Measurements from ENCODE around the gene LRMDA. TPM values are rescaled to one million over a fixed set of nuclear protein-coding genes. Genes with fewer than 3 reads are reported as not detected.
A peak's percentile ranks its signal among the peaks of the same experiment; 100 is the strongest.

The LRMDA gene
- polyA plus RNA-seq, 2 of the 4 experiments (the other 2 are of a cell fraction) = 4.6 to 5.2 TPM

- no peaks in the 10 kb centered on the region for H3K9me3 ChIP-seq
- ATAC-seq (no peak), FAIRE-seq (no peak), DNase-seq (ENCODE audit: low read depth in 1 of 2, low spot score in 1 of 2) (no peak)
- H3K4me3 ChIP-seq = no peak overlapping the region
- H3K4me2 ChIP-seq = no peak overlapping the region
- ChIA-PET POLR2A (no interaction called here), CTCF (no interaction called here)
- no peak for TF ChIP-seq CEBPB (IDR thresholded peaks at IDR 0.05)
- TF ChIP-seq ZC3H11A (IDR thresholded peaks at IDR 0.05) = no peak
- TF ChIP-seq ZSCAN20 (CRISPR knock-in tag; IDR thresholded peaks at IDR 0.05) = no peak
- no peak for TF ChIP-seq KDM1A (IDR thresholded peaks at IDR 0.05; ENCODE audit: low read depth)
- no peak for TF ChIP-seq CHD2 (IDR thresholded peaks at IDR 0.05; ENCODE audit: low read length, partially characterized antibody)
- 44% methylated on average over 4 of the region's 4 CpGs for WGBS (ENCODE audit: missing lambda C conversion rate)
- no peak overlapping the region for H3K27ac ChIP-seq
- no peaks in the 10 kb centered on the region for H3K4me1 ChIP-seq
Measured at GRCh38 chr10:76299501-76299900, 868.1 kb downstream of the LRMDA start.

DNA sequence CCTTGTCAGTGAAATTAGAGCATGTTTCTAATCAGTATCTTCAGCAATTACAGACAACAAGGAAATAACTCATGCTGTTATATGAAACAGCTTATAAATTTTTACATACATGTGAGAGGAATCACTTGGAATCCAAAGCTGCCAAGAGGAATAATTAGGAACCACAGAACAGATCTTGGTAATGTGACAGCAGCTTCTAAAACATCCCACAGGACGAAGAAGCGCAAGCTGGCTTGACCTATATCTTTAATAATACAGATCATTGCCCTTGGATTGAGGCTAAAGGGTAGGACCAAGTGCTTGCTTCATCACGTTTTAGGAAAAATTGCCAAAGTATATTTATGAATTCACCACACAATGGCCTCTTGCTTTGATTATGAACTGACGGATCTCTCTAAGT is 869.8 kb downstream of the LRMDA start:
- POLR2A ChIA-PET = no interaction called here
- FAIRE-seq (no peak), ATAC-seq (no peak), DNase-seq (ENCODE audit: low read depth in 1 of 2, low spot score in 1 of 2) (no peak)
- Histone ChIP-seq H3K9me3 (no peaks in the 10 kb centered on the region), H3K4me2 (no peak overlapping the region), H3K4me1 (no peaks in the 10 kb centered on the region), H3K27ac (no peak overlapping the region), H3K4me3 (no peak overlapping the region)
- CTCF ChIA-PET = interaction anchor here (1.0 kb wide), 1 partner anchor 17 kb away, joined by 4 read pairs; no protein-coding TSS in a partner anchor
- WGBS (ENCODE audit: missing lambda C conversion rate) = 65% methylated on average over 4 of the region's 4 CpGs
- no peak for TF ChIP-seq RFX5 (IDR thresholded peaks at IDR 0.05)
- TF ChIP-seq NR3C1 (IDR thresholded peaks at IDR 0.05) = no peak
- TF ChIP-seq, protein P1, sequence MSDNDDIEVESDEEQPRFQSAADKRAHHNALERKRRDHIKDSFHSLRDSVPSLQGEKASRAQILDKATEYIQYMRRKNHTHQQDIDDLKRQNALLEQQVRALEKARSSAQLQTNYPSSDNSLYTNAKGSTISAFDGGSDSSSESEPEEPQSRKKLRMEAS (IDR thresholded peaks at IDR 0.05) = no peak
- TF ChIP-seq NFE2L2 (conservative IDR thresholded peaks at IDR 0.05; ENCODE audit: low read length) = no peak
- TF ChIP-seq MYC (IDR thresholded peaks at IDR 0.05; ENCODE audit: borderline replicate concordance, low read length) = no peak
- no peak for TF ChIP-seq BHLHE40 (IDR thresholded peaks at IDR 0.05; ENCODE audit: low read depth, low read length)
- TF ChIP-seq RCOR1 (IDR thresholded peaks at IDR 0.05; ENCODE audit: low read depth, low read length) = no peak
- TF ChIP-seq HDAC2 (IDR thresholded peaks at IDR 0.05) = no peak
- no peak for TF ChIP-seq POLR2A (IDR thresholded peaks at IDR 0.05; ENCODE audit: low read length)
- TF ChIP-seq ZFP36 (IDR thresholded peaks at IDR 0.05; ENCODE audit: borderline replicate concordance, partially characterized antibody) = no peak
- no peak for TF ChIP-seq GATA3 (IDR thresholded peaks at IDR 0.05; ENCODE audit: borderline replicate concordance)
- no peak for TF ChIP-seq ESRRA (IDR thresholded peaks at IDR 0.05; ENCODE audit: borderline replicate concordance, low read length)
- no peak for TF ChIP-seq PBX3 (IDR thresholded peaks at IDR 0.05)

DNA sequence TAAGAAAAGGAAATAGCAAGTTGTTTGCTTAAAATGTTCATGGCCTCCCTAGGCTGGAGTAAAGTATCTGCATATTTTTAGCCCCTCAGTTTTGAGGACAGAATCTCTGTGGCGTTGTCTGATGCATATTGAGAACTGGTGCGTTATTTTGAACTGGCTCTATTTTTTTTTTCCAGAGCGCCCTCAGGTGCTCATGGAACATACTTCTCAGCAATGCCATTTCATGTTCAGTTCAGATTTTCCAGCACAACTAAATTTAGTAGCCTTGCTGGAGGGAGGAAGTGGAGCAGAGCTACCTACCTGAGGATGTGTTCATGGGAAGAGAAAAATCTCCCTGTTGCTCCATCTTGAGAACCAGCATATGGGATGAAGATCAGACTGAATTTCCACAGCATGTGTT is 870.5 kb downstream of the LRMDA start:
- H3K9me3 ChIP-seq = no peaks in the 10 kb centered on the region
- DNase-seq (ENCODE audit: low read depth in 1 of 2, low spot score in 1 of 2) (no peak), ATAC-seq (no peak), FAIRE-seq (no peak)
- H3K4me1 ChIP-seq = no peaks in the 10 kb centered on the region
- ChIA-PET CTCF (interaction anchor here (1.0 kb wide), 1 partner anchor 18 kb away, joined by 4 read pairs; no protein-coding TSS in a partner anchor), POLR2A (no interaction called here)
- 28% methylated on average over 3 of the region's 3 CpGs for WGBS (ENCODE audit: missing lambda C conversion rate)
- H3K4me2 ChIP-seq = no peak overlapping the region
- H3K27ac ChIP-seq = no peak overlapping the region
- TF ChIP-seq RAD21 (conservative IDR thresholded peaks at IDR 0.05 in 1 of 2, IDR thresholded peaks at IDR 0.05 in 1 of 2) (peak in 1 of 2 experiments; percentile 19; a peak in 1 of 5 replicates), FOSL2 (IDR thresholded peaks at IDR 0.05) (no peak), FOSL2 (CRISPR knock-in tag; IDR thresholded peaks at IDR 0.05) (no peak)
- no peak overlapping the region for H3K4me3 ChIP-seq

GRCh38 chr10:76302481-76302880 is 871.1 kb downstream of the LRMDA start:
- FAIRE-seq (no peak), ATAC-seq (no peak), DNase-seq (ENCODE audit: low read depth in 1 of 2, low spot score in 1 of 2) (no peak)
- WGBS (ENCODE audit: missing lambda C conversion rate) = 75% methylated on average over 1 of the region's 1 CpG
- no peak overlapping the region for H3K4me3 ChIP-seq
- no peaks in the 10 kb centered on the region for H3K4me1 ChIP-seq
- H3K4me2 ChIP-seq = no peak overlapping the region
- ChIA-PET POLR2A (no interaction called here), CTCF (interaction anchor here (0.6 to 1.7 kb wide), 4 partner anchors 12 to 266 kb away, joined by 3 to 10 read pairs (median 6); no protein-coding TSS in a partner anchor)
- no peak overlapping the region for H3K27ac ChIP-seq
- H3K9me3 ChIP-seq = no peaks in the 10 kb centered on the region
- TF ChIP-seq ZFP36 (IDR thresholded peaks at IDR 0.05; ENCODE audit: borderline replicate concordance, partially characterized antibody) = no peak
- TF ChIP-seq PHF8 (IDR thresholded peaks at IDR 0.05; ENCODE audit: borderline replicate concordance, low read depth) = no peak
- TF ChIP-seq, protein P1 (IDR thresholded peaks at IDR 0.05) = no peak
- TF ChIP-seq HEYL (CRISPR knock-in tag; IDR thresholded peaks at IDR 0.05) = no peak
- no peak for TF ChIP-seq TFCP2L1 (CRISPR knock-in tag; IDR thresholded peaks at IDR 0.05)
- TF ChIP-seq EHMT2 (IDR thresholded peaks at IDR 0.05; ENCODE audit: low read depth) = no peak
- TF ChIP-seq POLR2AphosphoS2 (conservative IDR thresholded peaks at IDR 0.05; ENCODE audit: low read length) = no peak
- no peak for TF ChIP-seq ZC3H11A (IDR thresholded peaks at IDR 0.05)
- TF ChIP-seq SMC3 (IDR thresholded peaks at IDR 0.05) = no peak
- TF ChIP-seq ZNF302 (CRISPR knock-in tag; IDR thresholded peaks at IDR 0.05) = no peak
- TF ChIP-seq HDAC2 (IDR thresholded peaks at IDR 0.05) = no peak
- no peak for TF ChIP-seq RARB (CRISPR knock-in tag; IDR thresholded peaks at IDR 0.05)
- TF ChIP-seq, protein P2, sequence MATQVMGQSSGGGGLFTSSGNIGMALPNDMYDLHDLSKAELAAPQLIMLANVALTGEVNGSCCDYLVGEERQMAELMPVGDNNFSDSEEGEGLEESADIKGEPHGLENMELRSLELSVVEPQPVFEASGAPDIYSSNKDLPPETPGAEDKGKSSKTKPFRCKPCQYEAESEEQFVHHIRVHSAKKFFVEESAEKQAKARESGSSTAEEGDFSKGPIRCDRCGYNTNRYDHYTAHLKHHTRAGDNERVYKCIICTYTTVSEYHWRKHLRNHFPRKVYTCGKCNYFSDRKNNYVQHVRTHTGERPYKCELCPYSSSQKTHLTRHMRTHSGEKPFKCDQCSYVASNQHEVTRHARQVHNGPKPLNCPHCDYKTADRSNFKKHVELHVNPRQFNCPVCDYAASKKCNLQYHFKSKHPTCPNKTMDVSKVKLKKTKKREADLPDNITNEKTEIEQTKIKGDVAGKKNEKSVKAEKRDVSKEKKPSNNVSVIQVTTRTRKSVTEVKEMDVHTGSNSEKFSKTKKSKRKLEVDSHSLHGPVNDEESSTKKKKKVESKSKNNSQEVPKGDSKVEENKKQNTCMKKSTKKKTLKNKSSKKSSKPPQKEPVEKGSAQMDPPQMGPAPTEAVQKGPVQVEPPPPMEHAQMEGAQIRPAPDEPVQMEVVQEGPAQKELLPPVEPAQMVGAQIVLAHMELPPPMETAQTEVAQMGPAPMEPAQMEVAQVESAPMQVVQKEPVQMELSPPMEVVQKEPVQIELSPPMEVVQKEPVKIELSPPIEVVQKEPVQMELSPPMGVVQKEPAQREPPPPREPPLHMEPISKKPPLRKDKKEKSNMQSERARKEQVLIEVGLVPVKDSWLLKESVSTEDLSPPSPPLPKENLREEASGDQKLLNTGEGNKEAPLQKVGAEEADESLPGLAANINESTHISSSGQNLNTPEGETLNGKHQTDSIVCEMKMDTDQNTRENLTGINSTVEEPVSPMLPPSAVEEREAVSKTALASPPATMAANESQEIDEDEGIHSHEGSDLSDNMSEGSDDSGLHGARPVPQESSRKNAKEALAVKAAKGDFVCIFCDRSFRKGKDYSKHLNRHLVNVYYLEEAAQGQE (IDR thresholded peaks at IDR 0.05) = no peak

Measured in A549 (cell line).